Lower leg skin (tissue), 4 donors: ENCODE data around the gene CAMTA1. TPM values are rescaled to one million over a fixed set of nuclear protein-coding genes. Genes with fewer than 3 reads are reported as not detected.

ENCODE experiments used
- DNase-seq, 2 donors: peaks; one replicate each; pipeline ENCODE4 v3.0.0-alpha.2; 2019; ENCODE audit warnings: low spot score in 2 of 2
- H3K4me3 ChIP-seq: fragments of 200-600 bp; sonication (generic); 2 replicates; pipeline ENCODE4 v1.5.1; 2017; ENCODE audit warnings: mild to moderate bottlenecking, low read depth; ENCODE audit not compliant: poor library complexity, severe bottlenecking
- CTCF ChIP-seq, 3 donors: fragments of 450-650 bp; IDR thresholded peaks; one replicate each; pipeline ENCODE4 v1.5.1; 2016; ENCODE audit warnings: antibody characterized with exemption in 3 of 3, mild to moderate bottlenecking in 3 of 3, moderate library complexity in 2 of 3
- POLR2A ChIP-seq, 2 donors: fragments of 450-650 bp; IDR thresholded peaks; one replicate each; pipeline ENCODE4 v1.6.1; 2016 to 2017; ENCODE audit warnings: antibody characterized with exemption in 2 of 2, mild to moderate bottlenecking in 1 of 2, moderate library complexity in 1 of 2
- WGBS, 2 donors: methylation state at CpG; one replicate each; pipeline ENCODE4 v1.1.5; 2018; 5-methylcytosine and 5-hydroxymethylcytosine counted together
- intact Hi-C: fragments of 100-400 bp; cut with DNase I; formaldehyde crosslinking; loops from one replicate; pipeline ENCODE4 v1.15.0; 2023; ENCODE audit warnings: low total_unique reads
- total RNA-seq, 4 donors: library from RNA; depleted of rRNA; stranded (reverse); fragments of >200 nt; gene quantifications; one replicate each; pipeline ENCODE4 v1.1.0, GENCODE V29; 2016

Gene CAMTA1
- total RNA-seq, 4 donors from 2014 or later: 24.4 to 52.3 (median 32.9) TPM

GRCh38 chr1:7430047-7430608 is 644.9 kb downstream of the CAMTA1 start:
- intact Hi-C loops: no loop called here
- TF ChIP-seq POLR2A (IDR thresholded peaks at IDR 0.05) (no peak), CTCF (IDR thresholded peaks at IDR 0.05) (peak in 1 of 3 donors; percentile 12)
- no peak overlapping the region for H3K4me3 ChIP-seq
- DNase-seq: no peak
- 96 to 98% methylated on average over 6 of the region's 7 CpGs for whole genome bisulfite sequencing, 2 donors

GRCh38 chr1:7430691-7431090 is 645.4 kb downstream of the CAMTA1 start:
- no peak for DNase-seq
- 74 to 79% methylated on average over 1 of the region's 1 CpG for WGBS, 2 donors
- intact Hi-C loops: no loop called here
- TF ChIP-seq POLR2A (IDR thresholded peaks at IDR 0.05) (no peak), CTCF (IDR thresholded peaks at IDR 0.05) (no peak)
- no peak overlapping the region for H3K4me3 ChIP-seq

- DNase-seq: no peak
- intact Hi-C loops: no loop called here
- H3K4me3 ChIP-seq: no peak overlapping the region
- TF ChIP-seq POLR2A (IDR thresholded peaks at IDR 0.05) (no peak), CTCF (IDR thresholded peaks at IDR 0.05) (no peak)
- 83 to 86% methylated on average over 15 of the region's 15 CpGs for WGBS, 2 donors
Observed at GRCh38 chr1:7432102-7432899, 647.0 kb downstream of the CAMTA1 start.

GRCh38 chr1:7432900-7433380 is 647.7 kb downstream of the CAMTA1 start:
- intact Hi-C loops: no loop called here
- H3K4me3 ChIP-seq: no peak overlapping the region
- DNase-seq: no peak
- 73 to 92% methylated on average over 4 to 5 of the region's 5 CpGs for WGBS, 2 donors
- TF ChIP-seq CTCF (IDR thresholded peaks at IDR 0.05) (no peak), POLR2A (IDR thresholded peaks at IDR 0.05) (no peak)

GRCh38 chr1:7434566-7434965 is 649.3 kb downstream of the CAMTA1 start:
- 93 to 97% methylated on average over 5 of the region's 5 CpGs for WGBS, 2 donors
- intact Hi-C loops: no loop called here
- TF ChIP-seq POLR2A (IDR thresholded peaks at IDR 0.05): no peak
- TF ChIP-seq CTCF (IDR thresholded peaks at IDR 0.05): no peak
- no peak for DNase-seq
- H3K4me3 ChIP-seq: no peak overlapping the region
